GM18498 (cell line): ENCODE results near the gene SMARCB1.

Source experiments
- ATAC-seq: cut with Tn5 transposase; IDR thresholded peaks from one replicate; pipeline ENCODE4 v1.9.1; 2021; ENCODE audit warnings: mild to moderate bottlenecking, moderate library complexity; ENCODE audit not compliant: unreplicated experiment

SMARCB1 gene

GRCh38 chr22:23801238-23801821 is 14.6 kb downstream of the SMARCB1 start:
- ATAC-seq = no peak

GRCh38 chr22:23801886-23802377 is 15.2 kb downstream of the SMARCB1 start:
- no peak for ATAC-seq

GRCh38 chr22:23803001-23803819 is 16.4 kb downstream of the SMARCB1 start:
- no peak for ATAC-seq

DNA sequence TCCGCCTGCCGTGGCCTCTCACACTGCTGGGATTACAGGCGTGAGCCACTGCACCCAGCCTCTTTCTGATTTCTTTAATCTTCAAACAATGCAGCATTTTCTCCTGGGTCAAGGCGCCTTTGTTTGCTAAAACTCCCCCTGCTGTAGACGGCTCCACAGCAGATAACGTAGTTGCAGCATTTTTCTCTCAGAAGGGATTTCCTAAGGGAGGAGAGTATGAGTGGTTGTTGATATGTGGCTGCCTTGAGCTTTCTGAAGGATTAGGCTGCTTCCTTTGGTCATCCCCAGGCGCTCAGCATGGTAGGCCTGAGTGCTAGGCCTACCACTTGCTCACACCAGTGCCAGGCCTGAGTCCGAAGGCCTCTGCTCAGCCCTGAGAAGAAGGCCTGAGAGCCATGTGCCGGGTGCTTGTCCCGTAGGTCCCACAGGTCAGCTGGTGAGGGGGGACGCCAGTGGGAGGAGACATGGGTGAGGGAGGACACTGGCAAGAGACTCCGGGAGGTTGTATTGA is 18.1 kb downstream of the SMARCB1 start:
- ATAC-seq = no peak

- ATAC-seq = no peak
These were observed 20.1 kb downstream of the SMARCB1 start for GRCh38 chr22:23806837-23807236.

GRCh38 chr22:23812378-23812777 is 25.6 kb downstream of the SMARCB1 start:
- ATAC-seq = no peak

GRCh38 chr22:23815541-23816155 is 28.9 kb downstream of the SMARCB1 start:
- no peak for ATAC-seq

DNA sequence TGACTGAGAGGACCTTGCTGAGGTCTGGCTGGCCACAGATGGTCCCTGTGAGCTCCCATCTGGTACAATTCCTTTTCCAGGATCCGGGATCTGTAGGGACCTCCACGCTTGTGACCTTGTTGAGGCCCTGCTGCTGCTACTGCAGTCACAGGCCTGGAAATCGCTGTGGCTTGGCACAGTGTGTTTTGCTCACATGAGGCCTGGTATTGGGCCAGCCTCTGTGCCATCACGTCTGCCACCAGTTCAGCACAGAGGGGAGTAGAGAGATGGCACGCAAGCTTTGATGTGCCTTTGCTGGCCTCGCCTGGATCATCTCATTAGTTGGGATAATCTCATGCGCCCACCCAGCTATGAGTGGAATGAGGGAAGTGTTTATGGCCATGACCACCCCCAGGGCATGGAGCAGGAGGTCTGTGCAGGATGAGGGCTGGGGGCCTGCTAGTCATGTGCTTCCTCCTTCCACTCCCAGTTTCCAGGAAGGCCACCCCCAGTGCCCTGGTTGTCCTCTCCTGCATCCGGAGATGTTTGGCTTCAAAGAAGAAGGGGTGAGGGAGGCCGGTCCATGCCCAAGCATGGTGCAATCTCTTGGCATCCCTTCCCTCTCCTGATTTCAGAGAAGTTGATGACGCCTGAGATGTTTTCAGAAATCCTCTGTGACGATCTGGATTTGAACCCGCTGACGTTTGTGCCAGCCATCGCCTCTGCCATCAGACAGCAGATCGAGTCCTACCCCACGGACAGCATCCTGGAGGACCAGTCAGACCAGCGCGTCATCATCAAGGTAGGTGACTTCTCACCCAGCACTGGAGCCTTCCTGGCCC is 29.6 kb downstream of the SMARCB1 start:
- ATAC-seq = no peak

- ATAC-seq = no peak
These were observed 30.4 kb downstream of the SMARCB1 start for GRCh38 chr22:23817146-23817545.

- no peak for ATAC-seq
These were observed 31.8 kb downstream of the SMARCB1 start for GRCh38 chr22:23818541-23818940.

GRCh38 chr22:23820748-23821211 is 34.0 kb downstream of the SMARCB1 start:
- ATAC-seq = no peak

GRCh38 chr22:23822101-23822671 is 35.4 kb downstream of the SMARCB1 start:
- ATAC-seq = no peak

DNA sequence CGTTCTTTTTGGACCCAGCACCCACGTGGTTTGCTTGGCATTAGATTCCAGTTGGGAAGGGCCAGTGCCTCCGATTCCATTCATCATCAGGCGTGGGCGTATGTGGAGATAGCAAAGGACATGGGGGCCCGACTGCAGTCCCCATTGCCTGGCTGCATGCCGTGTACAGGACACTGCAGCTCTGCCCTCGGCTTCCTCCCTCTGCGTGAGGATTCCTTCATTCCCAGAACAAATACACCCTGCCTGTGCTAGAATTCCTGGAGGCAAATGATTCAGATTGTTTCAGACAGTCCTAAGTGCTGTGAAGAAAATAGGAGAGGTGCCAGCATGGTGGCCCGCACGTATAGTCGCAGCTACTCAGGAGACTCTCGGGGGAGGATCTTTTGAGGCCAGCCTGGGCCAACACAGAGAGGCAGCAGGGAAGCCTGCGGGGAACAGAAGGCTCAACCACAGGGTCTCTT is 36.6 kb downstream of the SMARCB1 start:
- ATAC-seq = no peak

- ATAC-seq = no peak
These were observed 37.9 kb downstream of the SMARCB1 start for GRCh38 chr22:23824476-23825245.

- no peak for ATAC-seq
These were observed 38.6 kb downstream of the SMARCB1 start for GRCh38 chr22:23825246-23825905.

- no peak for ATAC-seq
These were observed 40.0 kb downstream of the SMARCB1 start for GRCh38 chr22:23826510-23827350.

DNA sequence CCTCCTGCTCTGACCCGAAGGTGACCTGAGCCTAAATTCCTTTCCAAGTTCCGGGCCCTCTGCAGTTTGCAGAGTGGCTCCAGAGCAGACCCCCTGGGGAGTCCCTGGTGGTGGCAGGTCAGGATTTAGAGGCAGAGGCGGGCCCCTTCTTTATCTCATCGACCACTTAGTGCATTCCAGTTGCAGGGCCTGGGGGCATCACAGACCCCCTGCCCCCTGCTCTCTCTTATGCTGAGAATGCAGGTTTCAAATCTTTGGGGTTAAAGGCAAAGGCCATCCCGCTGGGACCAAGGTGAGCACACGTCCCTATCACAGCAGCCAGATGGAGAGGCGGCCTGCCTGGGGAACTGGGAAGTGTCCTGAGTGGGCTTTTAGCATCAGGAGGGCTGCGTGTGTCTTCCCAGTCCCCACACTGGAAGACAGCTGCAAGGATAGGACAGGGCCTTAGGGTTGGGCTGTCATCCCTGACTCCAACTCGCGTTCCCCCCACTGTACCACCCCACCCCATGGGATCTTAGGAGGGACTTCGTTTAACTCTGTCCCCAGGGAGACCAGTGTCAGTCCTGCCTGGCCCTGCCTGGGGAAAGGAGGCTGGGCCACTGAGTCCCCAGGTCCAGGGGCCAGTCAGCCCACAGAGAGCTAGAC is 40.7 kb downstream of the SMARCB1 start:
- ATAC-seq = no peak
